SH-SY5Y (cell line): Measurements from ENCODE around the gene CPNE4.

Source experiments
- GATA2 ChIP-seq: IDR thresholded peaks from 2 replicates; pipeline ENCODE4 v1.6.1; 2011; ENCODE audit warnings: mild to moderate bottlenecking, low read depth, low read length
- GATA3 ChIP-seq: IDR thresholded peaks from 2 replicates; pipeline ENCODE4 v1.6.1; 2011; ENCODE audit warnings: low read depth, mild to moderate bottlenecking, low read length, moderate library complexity

- TF ChIP-seq GATA2, result no peak
- TF ChIP-seq GATA3, result no peak
These were observed 404.0 kb downstream of the CPNE4 start for GRCh38 chr3:131630807-131631206.
